OCI-LY3 (cell line): Measurements from ENCODE around the gene NFYB.

Experiments used
- EZH2phosphoT487 ChIP-seq: fragments of 200-600 bp; shearing (Covaris generic); IDR thresholded peaks from 2 replicates; pipeline ENCODE4 v1.6.1; 2018; ENCODE audit warnings: antibody characterized with exemption, mixed run types, low read depth
- TF ChIP-seq, protein P1 (sequence below): fragments of 200-600, 300-600 bp; sonication (generic); IDR thresholded peaks from 2 replicates; pipeline ENCODE4 v1.5.1; 2014; ENCODE audit warnings: antibody characterized with exemption, low read length, low read depth

GRCh38 chr12:104182621-104183378 is 44.8 kb upstream of the NFYB start:
- TF ChIP-seq, protein P1, sequence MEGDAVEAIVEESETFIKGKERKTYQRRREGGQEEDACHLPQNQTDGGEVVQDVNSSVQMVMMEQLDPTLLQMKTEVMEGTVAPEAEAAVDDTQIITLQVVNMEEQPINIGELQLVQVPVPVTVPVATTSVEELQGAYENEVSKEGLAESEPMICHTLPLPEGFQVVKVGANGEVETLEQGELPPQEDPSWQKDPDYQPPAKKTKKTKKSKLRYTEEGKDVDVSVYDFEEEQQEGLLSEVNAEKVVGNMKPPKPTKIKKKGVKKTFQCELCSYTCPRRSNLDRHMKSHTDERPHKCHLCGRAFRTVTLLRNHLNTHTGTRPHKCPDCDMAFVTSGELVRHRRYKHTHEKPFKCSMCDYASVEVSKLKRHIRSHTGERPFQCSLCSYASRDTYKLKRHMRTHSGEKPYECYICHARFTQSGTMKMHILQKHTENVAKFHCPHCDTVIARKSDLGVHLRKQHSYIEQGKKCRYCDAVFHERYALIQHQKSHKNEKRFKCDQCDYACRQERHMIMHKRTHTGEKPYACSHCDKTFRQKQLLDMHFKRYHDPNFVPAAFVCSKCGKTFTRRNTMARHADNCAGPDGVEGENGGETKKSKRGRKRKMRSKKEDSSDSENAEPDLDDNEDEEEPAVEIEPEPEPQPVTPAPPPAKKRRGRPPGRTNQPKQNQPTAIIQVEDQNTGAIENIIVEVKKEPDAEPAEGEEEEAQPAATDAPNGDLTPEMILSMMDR = no peak
- TF ChIP-seq EZH2phosphoT487 = no peak
